GM18502 (cell line): ENCODE measurements around the gene ERC2.
"Not testable (repeated sequence)": the region's sequence is repeated elsewhere in the genome, so short reads cannot be mapped to it uniquely, and the experiment has no call there.

Experiments used
- ATAC-seq: cut with Tn5 transposase; IDR thresholded peaks from one replicate; pipeline ENCODE4 v1.9.1; 2021; ENCODE audit warnings: mild to moderate bottlenecking; ENCODE audit not compliant: unreplicated experiment, poor library complexity

The ERC2 gene

DNA sequence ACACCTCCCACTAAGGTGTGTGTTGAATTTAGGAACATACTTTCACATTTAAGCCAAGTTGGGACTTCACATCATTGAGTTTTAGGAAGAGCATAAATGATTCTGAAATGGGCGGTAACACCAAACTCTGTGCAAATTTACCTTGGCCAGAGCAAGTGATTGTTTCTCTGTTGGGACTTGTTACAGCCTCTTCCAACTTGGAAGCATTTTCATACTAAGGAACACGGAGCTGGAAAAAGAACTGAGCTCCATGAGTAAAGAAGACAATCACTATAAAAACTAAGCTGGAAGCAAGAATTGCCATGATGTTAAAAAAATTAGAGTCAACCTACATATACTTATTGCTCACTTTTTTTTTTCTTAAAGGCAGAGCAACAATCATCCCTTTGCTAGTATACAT, 371.3 kb downstream of the ERC2 start:
- no peak for ATAC-seq

DNA sequence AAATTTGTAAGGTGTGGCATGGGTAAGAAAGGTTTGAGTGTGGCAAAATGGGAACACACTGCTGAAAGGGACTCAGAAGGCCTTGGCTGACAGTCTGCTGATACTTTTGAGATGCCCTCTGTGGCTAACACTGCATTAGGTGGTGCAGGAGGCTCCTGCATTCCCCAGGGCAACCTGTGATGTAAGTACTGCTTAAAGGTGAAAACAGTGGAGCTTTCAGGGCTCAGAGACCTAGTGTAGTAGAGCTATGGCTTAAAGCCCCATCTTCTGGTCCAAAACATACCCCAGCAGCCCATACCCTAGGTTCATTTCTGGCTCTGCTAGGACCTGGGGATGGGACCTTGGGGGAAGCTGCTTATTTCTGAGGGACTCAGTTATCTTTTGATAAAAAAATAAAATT, 374.1 kb downstream of the ERC2 start:
- ATAC-seq, result no peak

GRCh38 chr3:56089739-56090138, 378.5 kb downstream of the ERC2 start:
- ATAC-seq, result no peak

DNA sequence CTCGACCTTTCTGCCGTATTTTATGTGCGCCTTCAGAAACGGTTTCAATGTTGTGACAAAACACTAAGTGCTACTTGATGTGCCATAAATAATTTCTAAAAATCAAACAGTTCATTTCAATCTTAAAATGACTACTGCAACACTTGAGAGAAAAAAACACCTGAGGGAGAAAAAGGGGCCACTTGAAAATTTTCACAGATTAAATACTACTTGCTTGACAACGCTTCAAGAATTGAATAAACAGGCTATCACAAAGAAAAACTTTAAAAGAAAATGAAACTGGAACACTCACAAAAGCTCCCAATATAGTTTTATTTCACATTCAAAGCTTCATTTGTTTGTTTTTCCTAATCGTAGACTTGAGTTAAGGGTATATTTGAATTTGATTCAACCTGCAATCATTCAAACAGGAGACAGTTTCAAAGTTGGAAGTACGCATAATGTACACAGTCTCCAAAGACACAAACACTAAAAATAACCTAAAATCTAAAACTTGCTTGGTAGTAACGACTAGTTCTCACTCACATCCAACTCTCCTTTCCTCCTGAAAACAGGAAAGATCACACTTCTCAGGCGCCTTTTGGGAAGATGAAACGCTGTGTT, 380.7 kb downstream of the ERC2 start:
- no peak for ATAC-seq

DNA sequence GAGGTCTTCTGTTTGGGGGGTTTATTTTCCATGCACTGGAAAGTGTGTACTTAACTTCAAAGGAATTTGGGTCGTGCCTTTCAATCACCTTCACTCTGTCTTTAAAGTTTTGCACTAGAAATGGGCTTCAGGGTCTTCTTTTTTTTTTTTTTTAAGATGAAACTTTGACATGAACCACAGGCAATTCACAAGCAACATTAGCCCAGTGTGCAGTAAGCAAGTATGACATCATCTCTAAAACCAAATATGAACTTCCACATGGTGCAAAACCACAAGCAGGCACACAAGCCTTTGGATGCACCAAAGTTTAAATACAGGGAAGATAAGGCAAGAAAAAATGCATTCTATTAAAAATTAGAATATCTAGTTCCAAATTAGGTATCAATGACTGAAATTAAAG, 381.9 kb downstream of the ERC2 start:
- no peak for ATAC-seq

DNA sequence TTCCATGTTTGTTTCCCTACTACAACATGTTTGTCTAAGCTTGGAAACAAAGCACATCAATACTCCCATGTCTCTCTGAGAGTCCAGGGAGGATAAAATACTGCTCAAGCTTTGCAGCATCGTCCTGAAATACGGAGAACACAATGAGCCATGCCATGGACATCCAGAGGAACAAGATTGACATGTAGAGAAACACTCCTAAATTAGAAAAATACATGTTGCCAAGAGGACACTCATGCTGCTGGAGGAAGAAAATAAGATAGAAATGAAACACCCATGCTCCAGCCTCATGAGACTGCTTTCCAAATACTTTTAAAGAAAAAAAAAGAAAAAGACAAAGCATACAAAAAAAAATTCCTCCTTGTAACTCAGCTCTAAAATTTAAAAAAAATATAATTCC, 387.0 kb downstream of the ERC2 start:
- ATAC-seq, result no peak

- ATAC-seq, result no peak
These were observed 391.5 kb downstream of the ERC2 start for GRCh38 chr3:56076746-56077145.

- ATAC-seq, result no peak
These were observed 393.2 kb downstream of the ERC2 start for GRCh38 chr3:56075089-56075488.

DNA sequence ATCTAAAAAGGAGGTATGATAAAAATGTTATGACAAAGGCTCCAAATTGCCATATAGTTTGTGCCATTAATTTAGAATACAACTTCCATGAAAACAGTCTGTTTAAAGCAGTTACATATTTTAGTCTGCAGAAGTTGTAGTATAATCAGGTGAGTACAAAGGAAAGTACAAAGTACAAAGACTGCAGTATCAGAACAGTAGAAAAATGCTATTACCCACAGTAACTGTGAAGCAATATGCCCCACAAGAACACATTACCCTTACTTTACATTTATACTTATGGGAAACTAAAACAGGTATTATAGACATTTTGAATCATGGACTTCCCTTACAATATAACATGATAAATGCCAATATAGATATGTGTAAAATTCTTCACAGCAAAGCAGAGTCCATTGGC, 398.5 kb downstream of the ERC2 start:
- ATAC-seq, result no peak

DNA sequence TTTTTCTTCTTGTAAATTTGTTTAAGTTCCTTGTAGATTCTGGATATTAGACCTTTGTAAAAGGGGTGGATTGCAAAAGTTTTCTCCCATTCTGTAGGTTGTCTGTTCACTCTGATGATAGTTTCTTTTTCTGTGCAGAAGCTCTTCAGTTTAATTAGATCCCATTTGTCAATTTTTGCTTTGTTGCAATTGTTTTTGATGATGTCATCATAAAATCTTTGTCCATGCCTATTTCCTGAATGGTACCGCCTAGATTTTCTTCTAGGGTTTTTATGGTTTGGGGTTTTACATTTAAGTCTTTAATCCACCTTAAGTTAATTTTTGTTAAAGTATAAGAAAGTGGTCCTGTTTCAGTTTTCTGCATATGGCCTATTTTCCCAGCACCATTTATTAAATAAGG, 401.9 kb downstream of the ERC2 start:
- not testable (repeated sequence) for ATAC-seq

- no peak for ATAC-seq
These were observed 403.6 kb downstream of the ERC2 start for GRCh38 chr3:56064684-56065083.

DNA sequence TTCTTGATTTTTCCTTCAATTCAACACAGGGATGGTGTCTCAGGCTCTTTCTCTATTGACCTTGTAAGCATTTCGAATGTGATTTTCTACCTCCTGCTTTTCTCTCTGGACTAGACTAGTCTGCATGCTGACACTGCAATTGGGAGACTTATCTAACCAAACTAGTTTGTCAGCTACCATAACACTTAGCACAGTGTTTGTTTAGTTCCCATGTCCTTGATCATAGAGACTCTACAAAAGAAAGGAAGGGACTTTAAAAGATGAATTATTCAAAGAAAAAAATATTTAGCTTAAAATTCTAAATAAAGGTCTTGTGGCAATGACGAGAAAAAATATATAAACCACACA, 407.0 kb downstream of the ERC2 start:
- no peak for ATAC-seq

DNA sequence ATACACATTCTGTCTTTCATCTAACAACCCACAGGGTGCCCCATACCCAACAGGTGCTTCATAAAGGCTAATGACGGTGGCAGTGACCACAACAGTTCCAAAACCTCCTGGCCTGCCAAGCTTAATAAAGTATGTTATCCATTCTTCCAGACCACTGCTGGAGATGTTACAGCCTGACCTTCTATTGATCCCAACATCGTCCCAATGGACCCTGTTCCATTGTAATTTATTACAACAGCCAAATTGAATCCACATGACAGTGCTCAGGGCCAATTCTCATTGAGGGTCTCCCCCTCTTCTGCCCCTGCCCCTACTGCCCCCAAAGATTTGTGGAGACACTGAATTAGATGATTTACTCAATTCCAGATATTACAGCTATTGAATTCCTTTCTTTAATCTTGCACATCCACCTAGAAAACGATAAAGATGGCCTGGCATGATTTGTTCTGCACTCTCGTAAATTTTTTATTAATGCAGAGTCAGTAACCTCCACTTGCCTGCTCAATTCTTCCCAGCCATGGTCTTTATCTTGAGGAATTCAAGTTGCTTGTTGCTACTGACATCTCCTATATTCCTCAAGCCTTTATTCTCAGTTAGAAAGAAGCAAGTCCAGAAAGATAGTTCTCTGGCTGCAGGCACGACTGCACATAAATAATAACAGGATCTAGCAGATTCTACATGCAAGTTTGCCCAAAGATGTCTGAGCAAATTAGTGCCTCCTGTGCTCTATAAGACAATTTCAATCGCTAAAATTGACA, 407.6 kb downstream of the ERC2 start:
- ATAC-seq, result no peak

DNA sequence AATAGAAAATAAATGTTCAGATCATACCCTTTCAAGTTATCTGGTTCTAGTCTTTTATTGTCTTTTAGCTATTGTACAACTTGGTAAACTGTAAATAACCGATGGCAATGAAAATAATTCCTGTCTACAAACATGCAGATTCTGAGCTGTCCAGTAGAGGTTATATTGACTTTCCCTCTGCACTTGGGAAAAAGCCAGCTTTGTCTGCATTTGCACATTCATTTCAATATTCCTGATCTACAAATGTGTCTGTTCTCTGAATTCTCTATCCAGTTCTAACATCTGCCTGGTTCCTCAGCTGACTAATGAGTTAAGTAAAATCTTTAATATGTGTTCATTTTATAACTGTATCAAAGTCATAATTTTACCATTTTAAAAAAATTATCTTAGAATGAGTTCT, 408.5 kb downstream of the ERC2 start:
- ATAC-seq, result no peak

DNA sequence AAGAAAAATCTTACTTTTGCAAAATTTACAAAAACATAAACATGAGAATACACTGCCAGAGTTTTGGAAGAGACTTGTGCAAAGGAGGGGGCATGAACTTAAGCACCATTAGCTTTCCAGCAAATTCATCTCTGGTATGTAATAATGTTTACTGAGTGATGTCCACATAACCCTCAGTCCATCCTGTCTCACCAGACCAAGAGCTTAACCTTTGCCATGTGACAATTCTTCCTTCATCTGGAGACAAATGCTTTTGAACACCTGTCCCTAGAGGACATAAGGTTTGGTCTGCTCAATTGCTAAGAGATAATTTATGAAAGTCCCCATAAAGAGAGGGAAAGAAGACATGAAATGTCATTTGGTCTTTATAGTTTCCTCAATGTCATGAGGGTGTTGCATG, 412.3 kb downstream of the ERC2 start:
- ATAC-seq, result no peak

DNA sequence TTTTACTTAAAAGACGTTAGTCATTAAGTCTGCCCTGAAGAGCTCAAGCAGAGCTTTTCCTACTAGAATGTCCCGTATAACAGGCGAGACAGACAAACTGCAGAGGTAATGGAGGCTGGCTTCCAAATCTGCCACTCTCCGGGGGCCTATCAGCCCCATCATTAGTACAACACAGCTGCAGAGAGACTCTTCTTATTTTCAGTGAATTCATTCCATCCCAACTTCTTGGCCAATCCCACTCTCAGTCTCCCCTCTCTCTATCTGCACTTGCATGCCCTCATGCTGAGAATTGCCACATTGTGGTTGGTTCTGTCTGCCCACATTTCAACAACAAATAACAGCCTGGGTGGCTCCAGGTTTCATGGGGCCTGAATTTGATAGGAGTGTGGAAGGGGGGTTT, 412.7 kb downstream of the ERC2 start:
- no peak for ATAC-seq

- no peak for ATAC-seq
These were observed 413.4 kb downstream of the ERC2 start for GRCh38 chr3:56054844-56055243.

DNA sequence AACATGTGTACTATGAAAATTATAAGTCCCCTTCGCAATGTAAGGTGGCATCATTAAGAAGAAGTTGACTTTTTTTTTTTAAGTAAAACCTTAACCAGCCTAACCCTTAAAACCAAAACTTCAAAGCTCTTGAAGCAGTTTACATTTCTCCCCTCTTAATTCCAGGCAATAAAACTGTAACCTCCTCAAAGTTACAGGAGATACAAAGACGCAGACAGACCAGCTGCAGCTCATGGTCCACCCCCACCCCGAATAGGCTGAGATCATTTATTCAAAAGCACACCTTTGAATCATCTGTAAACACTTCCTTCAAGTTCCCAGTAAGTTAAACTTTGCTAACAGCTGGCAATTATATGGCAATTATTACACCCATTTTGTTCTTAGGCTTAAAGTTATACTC, 414.5 kb downstream of the ERC2 start:
- ATAC-seq, result no peak

- ATAC-seq, result no peak
These were observed 416.1 kb downstream of the ERC2 start for GRCh38 chr3:56052188-56052587.

DNA sequence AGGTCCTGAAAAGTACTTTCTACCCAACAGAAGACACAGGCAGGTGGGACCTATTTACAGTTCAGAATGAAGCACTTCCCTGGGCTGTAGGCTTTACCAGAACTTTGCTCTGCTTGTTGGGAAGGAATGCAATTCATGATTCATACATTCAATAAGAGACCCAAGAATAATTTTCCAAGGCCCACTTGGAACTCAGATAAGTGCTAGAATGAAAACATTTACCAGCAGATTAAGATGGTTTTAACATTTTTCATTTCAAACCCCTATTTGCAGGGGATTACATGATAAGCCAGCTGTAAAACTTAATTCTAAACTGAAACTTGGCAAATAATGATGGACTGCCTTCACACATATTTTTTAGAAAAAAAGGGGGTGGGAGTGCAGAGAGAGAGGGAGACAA, 417.2 kb downstream of the ERC2 start:
- no peak for ATAC-seq

DNA sequence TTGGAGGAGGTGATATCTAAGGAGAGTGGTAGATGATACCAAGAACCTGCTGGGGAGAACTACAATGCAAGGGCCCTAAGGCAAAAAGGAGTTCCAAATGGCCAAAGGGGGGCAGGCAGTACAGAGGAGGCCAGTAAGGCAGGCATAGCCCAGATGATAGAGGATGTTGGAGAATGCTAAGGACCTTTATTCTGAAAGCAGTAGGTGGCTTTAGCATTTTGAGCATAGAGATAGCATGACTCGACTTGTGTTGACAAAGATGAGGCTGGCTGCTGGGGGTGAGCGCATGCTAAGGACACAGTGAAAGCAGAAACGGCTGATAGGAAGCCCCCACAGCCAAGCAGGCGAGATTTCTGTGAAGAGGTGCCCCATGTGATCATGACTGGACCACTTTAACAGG, 419.3 kb downstream of the ERC2 start:
- ATAC-seq, result no peak

DNA sequence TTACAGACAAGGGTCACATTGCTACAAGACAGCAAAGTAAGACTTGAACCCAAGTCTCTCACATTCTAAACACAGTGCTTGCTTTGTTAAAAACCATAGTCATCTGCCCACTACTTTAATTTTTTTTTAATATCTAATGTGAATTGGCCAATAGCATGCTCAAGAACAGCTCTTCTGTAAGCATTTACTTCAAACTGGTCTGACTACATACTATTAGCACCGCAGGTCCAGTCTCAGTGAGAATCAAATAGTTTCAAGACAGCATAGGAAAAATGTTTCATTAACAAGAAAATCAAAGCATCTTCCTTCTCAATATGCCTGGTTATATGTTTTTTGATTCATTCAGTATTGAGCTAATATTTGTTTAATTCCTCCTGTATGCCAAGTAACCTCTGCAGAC, 419.9 kb downstream of the ERC2 start:
- no peak for ATAC-seq
